HCT116 (cell line): ENCODE data around the gene RNF220. TPM values are rescaled to one million over a fixed set of nuclear protein-coding genes. Genes with fewer than 3 reads are reported as not detected.

Source experiments
- ATAC-seq: fragments of 200-7000 bp; cut with Tn5 transposase; 2 replicates; pipeline ENCODE4 v1.9.1; 2020; ENCODE audit warnings: mild to moderate bottlenecking, moderate library complexity
- BruUV-seq: library from RNA; stranded (reverse); fragments of 400-500 nt; replicated peaks from 2 replicates; lab custom pipeline; 2021; lab: Mats Ljungman, UMichigan
- CTCF ChIA-PET: fragments of 300-600 bp; sonication (Branson Sonifier 250); formaldehyde crosslinking; loops from one replicate; lab custom pipeline; 2021; ENCODE audit warnings: antibody characterized with exemption; lab: Charles Lee
- POLR2A ChIA-PET: fragments of 300-600, 350-600 bp; sonication (Branson Sonifier 250); formaldehyde crosslinking; loops from one replicate; lab custom pipeline; 2021; ENCODE audit warnings: antibody characterized with exemption; lab: Charles Lee
- RAD21 ChIA-PET, 2 experiments: fragments of 300-600 bp; sonication (Branson Sonifier 250); formaldehyde crosslinking; loops; one replicate each; lab custom pipeline; 2023; ENCODE audit warnings: low total read pairs in 2 of 2; ENCODE audit not compliant: uncharacterized antibody in 2 of 2, unreplicated experiment in 2 of 2, low non-redundant PET in 1 of 2; lab: Charles Lee
- DNase-seq: peaks from one replicate; pipeline ENCODE4 v3.0.0-alpha.2; 2010; ENCODE audit warnings: low read depth, low spot score
- H2AFZ ChIP-seq: fragments of 200-600 bp; shearing (Covaris generic), sonication (generic); 2 replicates; pipeline ENCODE4 v1.6.1; 2017; ENCODE audit warnings: low read depth, mixed run types, mixed read lengths, antibody characterized with exemption, low read length; ENCODE audit not compliant: poor library complexity, severe bottlenecking
- H3K27ac ChIP-seq: 2 replicates; pipeline ENCODE4 v1.5.1; 2012; ENCODE audit warnings: low read depth, low read length
- H3K27me3 ChIP-seq: fragments of 200-600 bp; sonication (generic); 2 replicates; pipeline ENCODE4 v1.6.1; 2016; ENCODE audit warnings: mixed run types, low read length, mixed read lengths; ENCODE audit not compliant: insufficient read depth
- H3K36me3 ChIP-seq, 2 experiments: fragments of 200-500 bp in 1 of 2; fragments of 200-600 bp in 1 of 2; sonication (Bioruptor generic) in 1 of 2; sonication (generic) in 1 of 2; 2 replicates each; pipeline versions ENCODE4 v1.5.1 to v1.6.1; 2014 to 2016; ENCODE audit warnings: low read length in 2 of 2, inconsistent platforms in 1 of 2, mixed read lengths in 1 of 2, mixed run types in 1 of 2; ENCODE audit not compliant: insufficient read depth in 2 of 2, control insufficient read depth in 1 of 2
- H3K4me1 ChIP-seq, 2 experiments: fragments of 200-600 bp in 1 of 2; sonication (generic) in 1 of 2; 2 replicates each; pipeline versions ENCODE4 v1.5.1 to v1.6.1; 2012 to 2017; ENCODE audit warnings: low read length in 2 of 2, inconsistent platforms in 1 of 2, mild to moderate bottlenecking in 1 of 2, mixed read lengths in 1 of 2, mixed run types in 1 of 2, moderate library complexity in 1 of 2; ENCODE audit not compliant: insufficient read depth in 2 of 2, control insufficient read depth in 1 of 2
- H3K4me2 ChIP-seq: fragments of 200-600 bp; sonication (generic); 2 replicates; pipeline ENCODE4 v1.6.1; 2017; ENCODE audit warnings: mixed run types, low read length, mixed read lengths
- H3K4me3 ChIP-seq, 2 experiments: fragments of 200-600 bp in 1 of 2; sonication (generic) in 1 of 2; replicated peaks in 1 of 2; 2 replicates each; pipeline ENCODE4 v1.5.1; 2011 to 2016; ENCODE audit warnings: low read length in 2 of 2, control low read depth in 1 of 2, low read depth in 1 of 2, mild to moderate bottlenecking in 1 of 2, mixed read lengths in 1 of 2, mixed run types in 1 of 2
- H3K79me2 ChIP-seq: fragments of 200-600 bp; sonication (generic); 2 replicates; pipeline ENCODE4 v1.6.1; 2017; ENCODE audit warnings: mild to moderate bottlenecking, mixed run types, low read length, moderate library complexity, mixed read lengths; ENCODE audit not compliant: insufficient read depth
- H3K9ac ChIP-seq: fragments of 200-600 bp; sonication (generic); 2 replicates; pipeline ENCODE4 v1.6.1; 2016; ENCODE audit warnings: low read length, mixed read lengths
- H3K9me2 ChIP-seq: fragments of 200-600 bp; sonication (generic), shearing (Covaris generic); 2 replicates; pipeline ENCODE4 v1.6.1; 2017; ENCODE audit warnings: mixed run types, mild to moderate bottlenecking, moderate library complexity; ENCODE audit not compliant: insufficient read depth
- H3K9me3 ChIP-seq, 2 experiments: fragments of 200-500 bp in 1 of 2; fragments of 200-600 bp in 1 of 2; sonication (Bioruptor generic) in 1 of 2; sonication (generic) in 1 of 2; 2 replicates each; pipeline ENCODE4 v1.6.1; 2014 to 2017; ENCODE audit warnings: low read length in 2 of 2, mixed read lengths in 2 of 2, inconsistent platforms in 1 of 2, low read depth in 1 of 2, mild to moderate bottlenecking in 1 of 2, mixed run types in 1 of 2, moderate library complexity in 1 of 2; ENCODE audit not compliant: control insufficient read depth in 1 of 2, insufficient read depth in 1 of 2
- H4K20me1 ChIP-seq: fragments of 200-600 bp; sonication (generic), shearing (Covaris generic); 2 replicates; pipeline ENCODE4 v1.6.1; 2017; ENCODE audit warnings: mixed run types, mild to moderate bottlenecking, moderate library complexity; ENCODE audit not compliant: insufficient read depth
- CBX3 ChIP-seq: IDR thresholded peaks from 2 replicates; pipeline ENCODE4 v1.6.1; 2012; ENCODE audit warnings: low read depth
- CEBPB ChIP-seq: IDR thresholded peaks from 2 replicates; pipeline ENCODE4 v1.6.1; 2012; ENCODE audit warnings: low read depth
- ELF1 ChIP-seq: IDR thresholded peaks from 2 replicates; pipeline ENCODE4 v1.6.1; 2012; ENCODE audit warnings: low read depth, borderline replicate concordance
- EZH2 ChIP-seq: fragments of 200-600 bp; sonication (generic); IDR thresholded peaks from 2 replicates; pipeline ENCODE4 v1.6.1; 2017; ENCODE audit warnings: antibody characterized with exemption, mixed run types
- FOSL1 ChIP-seq: IDR thresholded peaks from 2 replicates; pipeline ENCODE4 v1.6.1; 2012; ENCODE audit warnings: low read depth
- JUND ChIP-seq: IDR thresholded peaks from 2 replicates; pipeline ENCODE4 v1.6.1; 2012
- MAX ChIP-seq: IDR thresholded peaks from 2 replicates; pipeline ENCODE4 v1.6.1; 2012
- POLR2A ChIP-seq: IDR thresholded peaks from 2 replicates; pipeline ENCODE4 v1.7.0; 2011; ENCODE audit warnings: borderline replicate concordance; ENCODE audit not compliant: insufficient read depth, insufficient read length; ENCODE audit errors: extremely low read depth
- SP1 ChIP-seq: IDR thresholded peaks from 2 replicates; pipeline ENCODE4 v1.6.1; 2012; ENCODE audit warnings: low read depth
- SRF ChIP-seq: IDR thresholded peaks from 2 replicates; pipeline ENCODE4 v1.6.1; 2012; ENCODE audit warnings: low read depth
- TCF7L2 ChIP-seq: IDR thresholded peaks from 2 replicates; pipeline ENCODE4 v1.7.0; 2011; ENCODE audit warnings: borderline replicate concordance, inconsistent platforms; ENCODE audit not compliant: insufficient read depth, insufficient read length; ENCODE audit errors: extremely low read depth
- ZFX ChIP-seq: fragments of 450-650 bp; IDR thresholded peaks from 2 replicates; pipeline ENCODE4 v1.6.1; 2017
- intact Hi-C: fragments of 100-400 bp; cut with micrococcal nuclease; formaldehyde crosslinking; loops from 2 replicates; pipeline ENCODE4 v1.10.0; 2022
- total RNA-seq: library from RNA; stranded (reverse); gene quantifications from one replicate; pipeline ENCODE4 v1.2.1, GENCODE V29; 2021; ENCODE audit not compliant: unreplicated experiment
- TF ChIP-seq, protein P1 (sequence below): IDR thresholded peaks from 2 replicates; pipeline ENCODE4 v1.6.1; 2012; ENCODE audit warnings: low read depth
- TF ChIP-seq, protein P2 (sequence below): IDR thresholded peaks from 2 replicates; pipeline ENCODE4 v1.6.1; 2012
- TF ChIP-seq, protein P3 (sequence below), 3 experiments: fragments of 200-600 bp in 1 of 3; sonication (generic) in 1 of 3; IDR thresholded peaks in 2 of 3; conservative IDR thresholded peaks in 1 of 3; 2 replicates each; pipeline ENCODE4 v1.5.1; 2012 to 2017; ENCODE audit warnings: low read depth in 2 of 3, low read length in 2 of 3, antibody characterized with exemption in 1 of 3, borderline replicate concordance in 1 of 3, control low read depth in 1 of 3, mild to moderate bottlenecking in 1 of 3, mixed read lengths in 1 of 3, mixed run types in 1 of 3, moderate library complexity in 1 of 3; ENCODE audit not compliant: insufficient read depth in 1 of 3

The RNF220 gene
- total RNA-seq, 1 experiment from 2014 or later = 84.5 TPM

DNA sequence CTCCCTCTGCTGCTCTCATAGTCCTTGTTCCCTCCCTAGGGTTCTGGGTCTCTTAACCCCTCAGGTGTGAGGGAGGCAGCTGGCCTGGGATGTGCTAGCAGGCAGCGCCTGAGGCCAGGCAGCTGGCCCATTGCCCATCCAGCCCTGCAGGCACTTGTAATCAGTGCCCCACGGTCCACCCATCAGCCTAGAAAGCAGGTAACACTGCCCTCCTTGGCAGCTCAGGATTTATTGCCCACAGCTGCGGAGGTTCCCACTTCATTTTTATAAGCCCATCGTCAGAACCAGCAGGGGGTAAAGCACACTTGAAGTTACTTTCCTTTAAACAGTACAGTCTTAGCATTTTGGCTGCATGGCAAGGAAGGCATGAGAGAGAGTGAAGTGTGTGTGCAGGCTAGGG lies 198.7 kb downstream of the RNF220 start (continued):
- TF ChIP-seq, protein P1, sequence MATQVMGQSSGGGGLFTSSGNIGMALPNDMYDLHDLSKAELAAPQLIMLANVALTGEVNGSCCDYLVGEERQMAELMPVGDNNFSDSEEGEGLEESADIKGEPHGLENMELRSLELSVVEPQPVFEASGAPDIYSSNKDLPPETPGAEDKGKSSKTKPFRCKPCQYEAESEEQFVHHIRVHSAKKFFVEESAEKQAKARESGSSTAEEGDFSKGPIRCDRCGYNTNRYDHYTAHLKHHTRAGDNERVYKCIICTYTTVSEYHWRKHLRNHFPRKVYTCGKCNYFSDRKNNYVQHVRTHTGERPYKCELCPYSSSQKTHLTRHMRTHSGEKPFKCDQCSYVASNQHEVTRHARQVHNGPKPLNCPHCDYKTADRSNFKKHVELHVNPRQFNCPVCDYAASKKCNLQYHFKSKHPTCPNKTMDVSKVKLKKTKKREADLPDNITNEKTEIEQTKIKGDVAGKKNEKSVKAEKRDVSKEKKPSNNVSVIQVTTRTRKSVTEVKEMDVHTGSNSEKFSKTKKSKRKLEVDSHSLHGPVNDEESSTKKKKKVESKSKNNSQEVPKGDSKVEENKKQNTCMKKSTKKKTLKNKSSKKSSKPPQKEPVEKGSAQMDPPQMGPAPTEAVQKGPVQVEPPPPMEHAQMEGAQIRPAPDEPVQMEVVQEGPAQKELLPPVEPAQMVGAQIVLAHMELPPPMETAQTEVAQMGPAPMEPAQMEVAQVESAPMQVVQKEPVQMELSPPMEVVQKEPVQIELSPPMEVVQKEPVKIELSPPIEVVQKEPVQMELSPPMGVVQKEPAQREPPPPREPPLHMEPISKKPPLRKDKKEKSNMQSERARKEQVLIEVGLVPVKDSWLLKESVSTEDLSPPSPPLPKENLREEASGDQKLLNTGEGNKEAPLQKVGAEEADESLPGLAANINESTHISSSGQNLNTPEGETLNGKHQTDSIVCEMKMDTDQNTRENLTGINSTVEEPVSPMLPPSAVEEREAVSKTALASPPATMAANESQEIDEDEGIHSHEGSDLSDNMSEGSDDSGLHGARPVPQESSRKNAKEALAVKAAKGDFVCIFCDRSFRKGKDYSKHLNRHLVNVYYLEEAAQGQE = no peak
- no peak for TF ChIP-seq FOSL1
- no peak for TF ChIP-seq SRF
- no peak for TF ChIP-seq ELF1
- TF ChIP-seq POLR2A = no peak

GRCh38 chr1:44604157-44604955 lies 199.3 kb downstream of the RNF220 start:
- H4K20me1 ChIP-seq = no peaks in the 10 kb centered on the region
- H3K27me3 ChIP-seq = peaks cover 26% of the 10 kb centered on the region
- H2AFZ ChIP-seq = no peak overlapping the region
- no peaks in the 10 kb centered on the region for H3K9me3 ChIP-seq
- H3K9ac ChIP-seq = no peak overlapping the region
- H3K4me2 ChIP-seq = no peak overlapping the region
- ChIA-PET RAD21 (no interaction called here), POLR2A (no interaction called here), CTCF (interaction anchor here (0.7 to 2.1 kb wide), 2 partner anchors 9 to 48 kb away, joined by 4 to 9 read pairs; no protein-coding TSS in a partner anchor)
- no peak overlapping the region for H3K27ac ChIP-seq
- DNase-seq (no peak), ATAC-seq (no peak)
- intact Hi-C loops = no loop called here
- no peak overlapping the region for H3K4me3 ChIP-seq
- H3K4me1 ChIP-seq = peaks cover 0 to 9% of the 10 kb centered on the region in 2 experiments; a peak in 2 of 4 replicates
- no peaks in the 10 kb centered on the region for H3K9me2 ChIP-seq
- H3K36me3 ChIP-seq = no peaks in the 10 kb centered on the region
- no TSS peak for BruUV-seq
- no peak for TF ChIP-seq POLR2A
- no peak for TF ChIP-seq SRF
- no peak for TF ChIP-seq FOSL1
- TF ChIP-seq, protein P1 = no peak
- no peak for TF ChIP-seq CBX3
- TF ChIP-seq JUND = no peak
- TF ChIP-seq TCF7L2 = no peak
- TF ChIP-seq CEBPB = no peak
- TF ChIP-seq, protein P2, sequence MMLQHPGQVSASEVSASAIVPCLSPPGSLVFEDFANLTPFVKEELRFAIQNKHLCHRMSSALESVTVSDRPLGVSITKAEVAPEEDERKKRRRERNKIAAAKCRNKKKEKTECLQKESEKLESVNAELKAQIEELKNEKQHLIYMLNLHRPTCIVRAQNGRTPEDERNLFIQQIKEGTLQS = no peak
- TF ChIP-seq SP1 = no peak
- TF ChIP-seq MAX = no peak
- no peak for TF ChIP-seq EZH2
- TF ChIP-seq, protein P3, sequence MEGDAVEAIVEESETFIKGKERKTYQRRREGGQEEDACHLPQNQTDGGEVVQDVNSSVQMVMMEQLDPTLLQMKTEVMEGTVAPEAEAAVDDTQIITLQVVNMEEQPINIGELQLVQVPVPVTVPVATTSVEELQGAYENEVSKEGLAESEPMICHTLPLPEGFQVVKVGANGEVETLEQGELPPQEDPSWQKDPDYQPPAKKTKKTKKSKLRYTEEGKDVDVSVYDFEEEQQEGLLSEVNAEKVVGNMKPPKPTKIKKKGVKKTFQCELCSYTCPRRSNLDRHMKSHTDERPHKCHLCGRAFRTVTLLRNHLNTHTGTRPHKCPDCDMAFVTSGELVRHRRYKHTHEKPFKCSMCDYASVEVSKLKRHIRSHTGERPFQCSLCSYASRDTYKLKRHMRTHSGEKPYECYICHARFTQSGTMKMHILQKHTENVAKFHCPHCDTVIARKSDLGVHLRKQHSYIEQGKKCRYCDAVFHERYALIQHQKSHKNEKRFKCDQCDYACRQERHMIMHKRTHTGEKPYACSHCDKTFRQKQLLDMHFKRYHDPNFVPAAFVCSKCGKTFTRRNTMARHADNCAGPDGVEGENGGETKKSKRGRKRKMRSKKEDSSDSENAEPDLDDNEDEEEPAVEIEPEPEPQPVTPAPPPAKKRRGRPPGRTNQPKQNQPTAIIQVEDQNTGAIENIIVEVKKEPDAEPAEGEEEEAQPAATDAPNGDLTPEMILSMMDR (IDR thresholded peaks at IDR 0.05 in 2 of 3, conservative IDR thresholded peaks at IDR 0.05 in 1 of 3; ENCODE audit: borderline replicate concordance in 1 of 3, insufficient read depth in 1 of 3, low read depth in 2 of 3, low read length in 2 of 3) = no peak
- TF ChIP-seq ZFX = no peak
- H3K79me2 ChIP-seq = no peaks in the 10 kb centered on the region
